HepG2 (cell line): Measurements from ENCODE around the gene KITLG. TPM values are rescaled to one million over a fixed set of nuclear protein-coding genes. Genes with fewer than 3 reads are reported as not detected.

Source experiments
- CHCHD3 ChIP-seq: sonication (generic); formaldehyde crosslinking; IDR thresholded peaks from 2 replicates; pipeline ENCODE4 v1.8.0; 2022; ENCODE audit warnings: mild to moderate bottlenecking, missing genetic modification reagents, moderate library complexity
- DNMT1 ChIP-seq: sonication (generic); formaldehyde crosslinking; IDR thresholded peaks from 2 replicates; pipeline ENCODE4 v1.5.1; 2020; ENCODE audit warnings: mild to moderate bottlenecking, missing genetic modification reagents
- JUN ChIP-seq: sonication (generic); formaldehyde crosslinking; IDR thresholded peaks from 2 replicates; pipeline ENCODE4 v1.4.0; 2020; ENCODE audit warnings: mild to moderate bottlenecking, missing genetic modification reagents
- MAFK ChIP-seq, 2 experiments: IDR thresholded peaks in 1 of 2; conservative IDR thresholded peaks in 1 of 2; 2 replicates each; pipeline ENCODE4 v1.6.1; 2011; ENCODE audit warnings: improper control_type of control experiment in 2 of 2, low read length in 2 of 2
- MEF2D ChIP-seq: sonication (generic); formaldehyde crosslinking; IDR thresholded peaks from 2 replicates; pipeline ENCODE4 v1.5.1; 2020; ENCODE audit warnings: mild to moderate bottlenecking, missing genetic modification reagents
- RARA ChIP-seq: IDR thresholded peaks from 2 replicates; pipeline ENCODE4 v1.6.1; 2016; ENCODE audit warnings: missing genetic modification reagents, missing compliant biosample characterization
- ZFP37 ChIP-seq: sonication (generic); formaldehyde crosslinking; IDR thresholded peaks from 2 replicates; pipeline ENCODE4 v1.4.0; 2020; ENCODE audit warnings: missing genetic modification reagents, borderline replicate concordance
- ZNF607 ChIP-seq: sonication (generic); formaldehyde crosslinking; IDR thresholded peaks from 2 replicates; pipeline ENCODE4 v1.5.1; 2020; ENCODE audit warnings: missing genetic modification reagents, mild to moderate bottlenecking, borderline replicate concordance
- ZNF788 ChIP-seq: sonication (generic); formaldehyde crosslinking; IDR thresholded peaks from 2 replicates; pipeline ENCODE4 v1.5.0; 2020; ENCODE audit warnings: mild to moderate bottlenecking, missing genetic modification reagents, borderline replicate concordance
- polyA plus RNA-seq, 8 experiments: library from polyadenylated mRNA; depleted of rRNA in 3 of 8; stranded (reverse) in 7 of 8; unstranded in 1 of 8; fragments of >200 nt; fragmentation: Illumina TruSeq in 4 of 8; extraction: Trizol in 4 of 8; gene quantifications; 2 replicates each; pipeline versions ENCODE4 v1.2.1 to v1.2.3, GENCODE V29; 2011 to 2016; ENCODE audit warnings: low read depth in 4 of 8, missing spikeins in 1 of 8, mixed read lengths in 1 of 8; ENCODE audit not compliant: insufficient read depth in 1 of 8
- total RNA-seq, 5 experiments: library from RNA; depleted of rRNA; stranded (reverse); fragments of >200 nt; fragmentation: Illumina TruSeq; extraction: Trizol; gene quantifications; 2 replicates each; pipeline ENCODE4 v1.2.3, GENCODE V29; 2016; ENCODE audit warnings: low read depth in 1 of 5
- TF ChIP-seq, protein P1 (sequence below): sonication (generic); formaldehyde crosslinking; IDR thresholded peaks from 2 replicates; pipeline ENCODE4; 2020; ENCODE audit warnings: missing genetic modification reagents, mild to moderate bottlenecking, borderline replicate concordance
- TF ChIP-seq, protein P2 (sequence below): sonication (generic); formaldehyde crosslinking; IDR thresholded peaks from 2 replicates; pipeline ENCODE4 v1.5.1; 2020; ENCODE audit warnings: mild to moderate bottlenecking, moderate library complexity, missing genetic modification reagents
- TF ChIP-seq, protein P3 (sequence below): sonication (generic); formaldehyde crosslinking; conservative IDR thresholded peaks from 2 replicates; pipeline ENCODE4 v1.5.0; 2020; ENCODE audit warnings: missing genetic modification reagents
- TF ChIP-seq, protein P4 (sequence below): sonication (generic); formaldehyde crosslinking; IDR thresholded peaks from 2 replicates; pipeline ENCODE4 v1.4.0; 2020; ENCODE audit warnings: mild to moderate bottlenecking, missing genetic modification reagents
- TF ChIP-seq, protein P5 (sequence below): sonication (generic); formaldehyde crosslinking; IDR thresholded peaks from 2 replicates; pipeline ENCODE4 v1.4.0; 2020; ENCODE audit warnings: missing genetic modification reagents
- TF ChIP-seq, protein P6 (sequence below): sonication (generic); formaldehyde crosslinking; IDR thresholded peaks from 2 replicates; pipeline ENCODE4 v1.8.1; 2023; ENCODE audit warnings: mild to moderate bottlenecking, missing genetic modification reagents

The KITLG gene
- total and polyA plus RNA-seq, 2 of the 13 experiments (the other 11 are each of a cell fraction or from before 2014, with no cell fraction given): 0.66 to 4.3 TPM

DNA sequence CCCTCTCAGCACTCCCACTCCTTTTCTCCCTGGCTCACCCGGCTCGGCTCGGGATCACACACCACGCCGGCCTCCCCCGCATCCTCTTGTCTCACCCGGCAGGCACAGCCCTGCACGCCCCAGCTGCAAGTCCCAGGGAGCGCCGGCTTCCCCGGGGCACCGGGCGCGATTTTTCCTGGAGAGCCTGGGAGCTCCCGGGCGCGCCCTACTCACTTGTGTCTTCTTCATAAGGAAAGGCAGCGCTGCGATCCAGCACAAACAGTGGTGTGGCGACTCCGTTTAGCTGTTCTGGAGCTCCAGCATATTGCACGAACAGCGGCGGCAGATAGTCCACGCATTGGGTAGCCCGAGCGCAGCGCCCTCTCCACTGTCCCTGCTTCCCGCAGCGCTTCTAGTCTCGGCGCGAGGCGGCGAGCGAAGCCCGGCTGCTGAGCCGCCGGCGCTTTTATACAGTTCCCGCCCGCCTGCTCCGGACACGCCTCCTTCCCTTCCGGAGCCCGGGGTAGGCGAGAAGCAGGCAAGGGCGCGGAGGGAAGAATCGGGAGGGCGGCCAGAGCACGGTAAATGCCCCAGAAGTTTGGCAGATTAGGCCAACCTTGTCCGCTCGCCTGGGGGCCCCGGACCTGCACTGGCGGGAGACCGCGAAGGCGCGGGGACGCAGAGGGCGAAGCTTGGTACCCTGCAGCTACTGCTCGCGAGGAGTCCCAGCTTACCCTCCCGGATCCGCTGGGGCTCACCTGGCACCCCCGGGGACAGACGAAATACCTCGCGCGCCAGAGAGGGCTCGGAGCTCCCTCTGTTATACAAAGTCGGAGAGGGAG, at the start of gene KITLG (continued):
- TF ChIP-seq, protein P1, sequence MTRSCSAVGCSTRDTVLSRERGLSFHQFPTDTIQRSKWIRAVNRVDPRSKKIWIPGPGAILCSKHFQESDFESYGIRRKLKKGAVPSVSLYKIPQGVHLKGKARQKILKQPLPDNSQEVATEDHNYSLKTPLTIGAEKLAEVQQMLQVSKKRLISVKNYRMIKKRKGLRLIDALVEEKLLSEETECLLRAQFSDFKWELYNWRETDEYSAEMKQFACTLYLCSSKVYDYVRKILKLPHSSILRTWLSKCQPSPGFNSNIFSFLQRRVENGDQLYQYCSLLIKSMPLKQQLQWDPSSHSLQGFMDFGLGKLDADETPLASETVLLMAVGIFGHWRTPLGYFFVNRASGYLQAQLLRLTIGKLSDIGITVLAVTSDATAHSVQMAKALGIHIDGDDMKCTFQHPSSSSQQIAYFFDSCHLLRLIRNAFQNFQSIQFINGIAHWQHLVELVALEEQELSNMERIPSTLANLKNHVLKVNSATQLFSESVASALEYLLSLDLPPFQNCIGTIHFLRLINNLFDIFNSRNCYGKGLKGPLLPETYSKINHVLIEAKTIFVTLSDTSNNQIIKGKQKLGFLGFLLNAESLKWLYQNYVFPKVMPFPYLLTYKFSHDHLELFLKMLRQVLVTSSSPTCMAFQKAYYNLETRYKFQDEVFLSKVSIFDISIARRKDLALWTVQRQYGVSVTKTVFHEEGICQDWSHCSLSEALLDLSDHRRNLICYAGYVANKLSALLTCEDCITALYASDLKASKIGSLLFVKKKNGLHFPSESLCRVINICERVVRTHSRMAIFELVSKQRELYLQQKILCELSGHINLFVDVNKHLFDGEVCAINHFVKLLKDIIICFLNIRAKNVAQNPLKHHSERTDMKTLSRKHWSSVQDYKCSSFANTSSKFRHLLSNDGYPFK: no peak
- no peak for TF ChIP-seq RARA (CRISPR knock-in tag)
- TF ChIP-seq, protein P2, sequence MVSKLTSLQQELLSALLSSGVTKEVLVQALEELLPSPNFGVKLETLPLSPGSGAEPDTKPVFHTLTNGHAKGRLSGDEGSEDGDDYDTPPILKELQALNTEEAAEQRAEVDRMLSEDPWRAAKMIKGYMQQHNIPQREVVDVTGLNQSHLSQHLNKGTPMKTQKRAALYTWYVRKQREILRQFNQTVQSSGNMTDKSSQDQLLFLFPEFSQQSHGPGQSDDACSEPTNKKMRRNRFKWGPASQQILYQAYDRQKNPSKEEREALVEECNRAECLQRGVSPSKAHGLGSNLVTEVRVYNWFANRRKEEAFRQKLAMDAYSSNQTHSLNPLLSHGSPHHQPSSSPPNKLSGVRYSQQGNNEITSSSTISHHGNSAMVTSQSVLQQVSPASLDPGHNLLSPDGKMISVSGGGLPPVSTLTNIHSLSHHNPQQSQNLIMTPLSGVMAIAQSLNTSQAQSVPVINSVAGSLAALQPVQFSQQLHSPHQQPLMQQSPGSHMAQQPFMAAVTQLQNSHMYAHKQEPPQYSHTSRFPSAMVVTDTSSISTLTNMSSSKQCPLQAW (CRISPR knock-in tag): peak; percentile 32; the same call in 1 of the 2 replicates
- TF ChIP-seq MEF2D (CRISPR knock-in tag): no peak
- TF ChIP-seq DNMT1 (CRISPR knock-in tag): no peak
- TF ChIP-seq, protein P3, sequence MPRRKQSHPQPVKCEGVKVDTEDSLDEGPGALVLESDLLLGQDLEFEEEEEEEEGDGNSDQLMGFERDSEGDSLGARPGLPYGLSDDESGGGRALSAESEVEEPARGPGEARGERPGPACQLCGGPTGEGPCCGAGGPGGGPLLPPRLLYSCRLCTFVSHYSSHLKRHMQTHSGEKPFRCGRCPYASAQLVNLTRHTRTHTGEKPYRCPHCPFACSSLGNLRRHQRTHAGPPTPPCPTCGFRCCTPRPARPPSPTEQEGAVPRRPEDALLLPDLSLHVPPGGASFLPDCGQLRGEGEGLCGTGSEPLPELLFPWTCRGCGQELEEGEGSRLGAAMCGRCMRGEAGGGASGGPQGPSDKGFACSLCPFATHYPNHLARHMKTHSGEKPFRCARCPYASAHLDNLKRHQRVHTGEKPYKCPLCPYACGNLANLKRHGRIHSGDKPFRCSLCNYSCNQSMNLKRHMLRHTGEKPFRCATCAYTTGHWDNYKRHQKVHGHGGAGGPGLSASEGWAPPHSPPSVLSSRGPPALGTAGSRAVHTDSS: no peak
- TF ChIP-seq ZNF788 (CRISPR knock-in tag): peak; percentile 46; the same call in 1 of the 2 replicates
- TF ChIP-seq, protein P4, sequence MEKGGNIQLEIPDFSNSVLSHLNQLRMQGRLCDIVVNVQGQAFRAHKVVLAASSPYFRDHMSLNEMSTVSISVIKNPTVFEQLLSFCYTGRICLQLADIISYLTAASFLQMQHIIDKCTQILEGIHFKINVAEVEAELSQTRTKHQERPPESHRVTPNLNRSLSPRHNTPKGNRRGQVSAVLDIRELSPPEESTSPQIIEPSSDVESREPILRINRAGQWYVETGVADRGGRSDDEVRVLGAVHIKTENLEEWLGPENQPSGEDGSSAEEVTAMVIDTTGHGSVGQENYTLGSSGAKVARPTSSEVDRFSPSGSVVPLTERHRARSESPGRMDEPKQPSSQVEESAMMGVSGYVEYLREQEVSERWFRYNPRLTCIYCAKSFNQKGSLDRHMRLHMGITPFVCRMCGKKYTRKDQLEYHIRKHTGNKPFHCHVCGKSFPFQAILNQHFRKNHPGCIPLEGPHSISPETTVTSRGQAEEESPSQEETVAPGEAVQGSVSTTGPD: no peak
- no peak for TF ChIP-seq MAFK (conservative IDR thresholded peaks at IDR 0.05 in 1 of 2, IDR thresholded peaks at IDR 0.05 in 1 of 2; ENCODE audit: low read length in 2 of 2)
- no peak for TF ChIP-seq JUN (CRISPR knock-in tag)
- TF ChIP-seq ZNF607 (CRISPR knock-in tag): 0 out of 2 replicates have a peak, but pooled peaks have one; percentile 23
- TF ChIP-seq, protein P5, sequence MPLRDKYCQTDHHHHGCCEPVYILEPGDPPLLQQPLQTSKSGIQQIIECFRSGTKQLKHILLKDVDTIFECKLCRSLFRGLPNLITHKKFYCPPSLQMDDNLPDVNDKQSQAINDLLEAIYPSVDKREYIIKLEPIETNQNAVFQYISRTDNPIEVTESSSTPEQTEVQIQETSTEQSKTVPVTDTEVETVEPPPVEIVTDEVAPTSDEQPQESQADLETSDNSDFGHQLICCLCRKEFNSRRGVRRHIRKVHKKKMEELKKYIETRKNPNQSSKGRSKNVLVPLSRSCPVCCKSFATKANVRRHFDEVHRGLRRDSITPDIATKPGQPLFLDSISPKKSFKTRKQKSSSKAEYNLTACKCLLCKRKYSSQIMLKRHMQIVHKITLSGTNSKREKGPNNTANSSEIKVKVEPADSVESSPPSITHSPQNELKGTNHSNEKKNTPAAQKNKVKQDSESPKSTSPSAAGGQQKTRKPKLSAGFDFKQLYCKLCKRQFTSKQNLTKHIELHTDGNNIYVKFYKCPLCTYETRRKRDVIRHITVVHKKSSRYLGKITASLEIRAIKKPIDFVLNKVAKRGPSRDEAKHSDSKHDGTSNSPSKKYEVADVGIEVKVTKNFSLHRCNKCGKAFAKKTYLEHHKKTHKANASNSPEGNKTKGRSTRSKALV (CRISPR knock-in tag): peak; percentile 99
- TF ChIP-seq, protein P6, sequence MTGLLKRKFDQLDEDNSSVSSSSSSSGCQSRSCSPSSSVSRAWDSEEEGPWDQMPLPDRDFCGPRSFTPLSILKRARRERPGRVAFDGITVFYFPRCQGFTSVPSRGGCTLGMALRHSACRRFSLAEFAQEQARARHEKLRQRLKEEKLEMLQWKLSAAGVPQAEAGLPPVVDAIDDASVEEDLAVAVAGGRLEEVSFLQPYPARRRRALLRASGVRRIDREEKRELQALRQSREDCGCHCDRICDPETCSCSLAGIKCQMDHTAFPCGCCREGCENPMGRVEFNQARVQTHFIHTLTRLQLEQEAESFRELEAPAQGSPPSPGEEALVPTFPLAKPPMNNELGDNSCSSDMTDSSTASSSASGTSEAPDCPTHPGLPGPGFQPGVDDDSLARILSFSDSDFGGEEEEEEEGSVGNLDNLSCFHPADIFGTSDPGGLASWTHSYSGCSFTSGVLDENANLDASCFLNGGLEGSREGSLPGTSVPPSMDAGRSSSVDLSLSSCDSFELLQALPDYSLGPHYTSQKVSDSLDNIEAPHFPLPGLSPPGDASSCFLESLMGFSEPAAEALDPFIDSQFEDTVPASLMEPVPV (CRISPR knock-in tag): no peak
- no peak for TF ChIP-seq ZFP37 (CRISPR knock-in tag)
- no peak for TF ChIP-seq CHCHD3
